Measurements from ENCODE around the gene INF2. TPM values are rescaled to one million over a fixed set of nuclear protein-coding genes. Genes with fewer than 3 reads are reported as not detected.
A peak's percentile ranks its signal among the peaks of the same experiment; 100 is the strongest.

Gene INF2
- total RNA-seq, 1 experiment from 2014 or later: 58.3 TPM

DNA sequence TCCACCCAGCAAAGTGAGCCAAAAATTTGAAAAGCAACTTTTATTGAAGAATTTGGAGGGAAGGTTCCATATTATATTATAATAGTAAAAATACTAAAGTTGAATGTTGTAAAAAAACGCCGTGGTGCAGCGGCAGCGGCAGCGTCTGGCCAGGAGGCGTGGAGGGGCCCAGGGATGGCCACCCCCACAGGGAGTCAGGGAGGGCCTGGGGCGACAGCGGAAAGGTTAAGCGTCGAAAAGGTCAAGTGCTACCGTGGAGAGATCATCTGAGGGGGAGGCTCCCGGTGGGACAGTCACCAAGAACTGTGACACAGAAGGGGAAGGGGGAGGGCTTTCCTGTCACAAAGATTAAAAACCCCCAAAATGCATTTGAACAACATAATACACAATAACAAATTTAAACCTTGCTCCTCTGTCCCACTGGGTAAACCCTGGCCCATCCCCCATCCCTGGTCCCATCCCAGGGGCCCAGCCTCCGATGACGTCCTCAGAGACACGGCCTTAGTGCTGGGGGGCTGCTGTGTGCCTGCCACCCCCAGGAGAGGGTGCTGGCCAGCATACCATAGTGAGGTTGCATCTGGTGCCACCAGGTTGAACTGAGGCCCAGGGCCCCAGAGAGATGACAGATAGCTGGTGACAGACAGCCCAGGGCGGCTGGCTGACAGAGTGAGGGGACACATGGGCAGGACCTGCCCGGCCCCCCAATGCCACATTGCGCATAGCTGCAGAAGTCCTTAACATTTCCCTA lies 80.1 kb downstream of the INF2 start:
- Histone ChIP-seq H3K79me2 (ENCODE audit: insufficient read depth, low read length) (no peaks in the 10 kb centered on the region), H3K23me2 (ENCODE audit: insufficient read length, low read depth, low read length, poor library complexity, severe bottlenecking) (peaks cover 2% of the 10 kb centered on the region), H3K9ac (ENCODE audit: extremely low read depth, insufficient read length, low read length) (no peak overlapping the region), H4K5ac (ENCODE audit: insufficient read length, low read depth, low read length) (no peak overlapping the region), H2BK15ac (ENCODE audit: low read depth, low read length) (no peak overlapping the region), H3K23ac (ENCODE audit: insufficient read length, low read depth, low read length) (no peak overlapping the region), H3K56ac (ENCODE audit: insufficient read length, low read depth, low read length) (no peak overlapping the region), H4K20me1 (ENCODE audit: control insufficient read depth, insufficient read depth, insufficient read length) (no peaks in the 10 kb centered on the region), H2BK5ac (ENCODE audit: insufficient read length, low read length) (no peak overlapping the region), H2AK5ac (ENCODE audit: insufficient read length, low read length) (no peak overlapping the region), H3K4me1 (ENCODE audit: insufficient read depth, low read length) (no peaks in the 10 kb centered on the region), H2BK120ac (ENCODE audit: low read depth, low read length, poor library complexity, severe bottlenecking) (no peak overlapping the region), H3K18ac (ENCODE audit: insufficient read length, low read depth, low read length) (no peak overlapping the region), H3T11ph (ENCODE audit: low read length) (no peak overlapping the region), H3K9me3 (ENCODE audit: control insufficient read depth, low read depth, low read length) (no peaks in the 10 kb centered on the region), H3K27ac (ENCODE audit: insufficient read length, low read depth, low read length) (no peak overlapping the region), H4K8ac (replicated peaks; ENCODE audit: insufficient read length, low read depth, low read length) (no peak overlapping the region), H3K14ac (ENCODE audit: insufficient read depth, low read length) (no peak overlapping the region), H3K27me3 (ENCODE audit: insufficient read depth, low read length) (no peaks in the 10 kb centered on the region), H2BK20ac (ENCODE audit: low read depth, low read length, poor library complexity, severe bottlenecking) (no peak overlapping the region), H3K79me1 (ENCODE audit: insufficient read depth, low read depth, low read length, poor library complexity, severe bottlenecking) (no peaks in the 10 kb centered on the region), H3K4me2 (ENCODE audit: insufficient read depth, insufficient read length, low read length) (no peak overlapping the region), H3K4ac (ENCODE audit: low read depth, low read length) (no peak overlapping the region), H2BK12ac (ENCODE audit: insufficient read length, low read depth, low read length) (no peak overlapping the region), H4K91ac (ENCODE audit: insufficient read length, low read depth, low read length) (no peak overlapping the region), H2AFZ (ENCODE audit: low read length) (no peak overlapping the region)
- DNase-seq: no peak
- Mint-ChIP-seq H3K4me1 (peaks cover 15 to 21% of the 10 kb centered on the region in 2 experiments), H3K36me3 (ENCODE audit: insufficient read depth in 1 of 3, low read depth in 3 of 3) (peaks cover 37 to 59% (median 48%) of the 10 kb centered on the region in 3 experiments), H3K27ac (peak overlapping the region in 1 of 3 experiments; percentile 62; a peak in 1 of 7 replicates), H3K9me3 (peaks cover 10 to 14% of the 10 kb centered on the region in 2 experiments), H3K27me3 (ENCODE audit: low read depth) (no peaks in the 10 kb centered on the region), H3K4me3 (no peak overlapping the region; a peak in 1 of 5 replicates)
- WGBS (ENCODE audit: extremely low coverage, insufficient read length, low lambda C conversion rate): no CpG with 5 or more reads among the region's 18 CpGs
- TF ChIP-seq, protein P1, sequence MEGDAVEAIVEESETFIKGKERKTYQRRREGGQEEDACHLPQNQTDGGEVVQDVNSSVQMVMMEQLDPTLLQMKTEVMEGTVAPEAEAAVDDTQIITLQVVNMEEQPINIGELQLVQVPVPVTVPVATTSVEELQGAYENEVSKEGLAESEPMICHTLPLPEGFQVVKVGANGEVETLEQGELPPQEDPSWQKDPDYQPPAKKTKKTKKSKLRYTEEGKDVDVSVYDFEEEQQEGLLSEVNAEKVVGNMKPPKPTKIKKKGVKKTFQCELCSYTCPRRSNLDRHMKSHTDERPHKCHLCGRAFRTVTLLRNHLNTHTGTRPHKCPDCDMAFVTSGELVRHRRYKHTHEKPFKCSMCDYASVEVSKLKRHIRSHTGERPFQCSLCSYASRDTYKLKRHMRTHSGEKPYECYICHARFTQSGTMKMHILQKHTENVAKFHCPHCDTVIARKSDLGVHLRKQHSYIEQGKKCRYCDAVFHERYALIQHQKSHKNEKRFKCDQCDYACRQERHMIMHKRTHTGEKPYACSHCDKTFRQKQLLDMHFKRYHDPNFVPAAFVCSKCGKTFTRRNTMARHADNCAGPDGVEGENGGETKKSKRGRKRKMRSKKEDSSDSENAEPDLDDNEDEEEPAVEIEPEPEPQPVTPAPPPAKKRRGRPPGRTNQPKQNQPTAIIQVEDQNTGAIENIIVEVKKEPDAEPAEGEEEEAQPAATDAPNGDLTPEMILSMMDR (conservative IDR thresholded peaks at IDR 0.05): no peak

All from H9 (cell line).